OCI-M2 (cell line): ENCODE measurements around the gene SIRT2.

Experiments
- DNase-seq: peaks from one replicate; lab custom pipeline; 2025; ENCODE audit not compliant: unreplicated experiment; lab: John Stamatoyannopoulos, UW

The SIRT2 gene

GRCh38 chr19:38845374-38846024 lies 53.9 kb downstream of the SIRT2 start:
- no peak for DNase-seq

GRCh38 chr19:38844093-38844686 lies 55.2 kb downstream of the SIRT2 start:
- DNase-seq: no peak

DNA sequence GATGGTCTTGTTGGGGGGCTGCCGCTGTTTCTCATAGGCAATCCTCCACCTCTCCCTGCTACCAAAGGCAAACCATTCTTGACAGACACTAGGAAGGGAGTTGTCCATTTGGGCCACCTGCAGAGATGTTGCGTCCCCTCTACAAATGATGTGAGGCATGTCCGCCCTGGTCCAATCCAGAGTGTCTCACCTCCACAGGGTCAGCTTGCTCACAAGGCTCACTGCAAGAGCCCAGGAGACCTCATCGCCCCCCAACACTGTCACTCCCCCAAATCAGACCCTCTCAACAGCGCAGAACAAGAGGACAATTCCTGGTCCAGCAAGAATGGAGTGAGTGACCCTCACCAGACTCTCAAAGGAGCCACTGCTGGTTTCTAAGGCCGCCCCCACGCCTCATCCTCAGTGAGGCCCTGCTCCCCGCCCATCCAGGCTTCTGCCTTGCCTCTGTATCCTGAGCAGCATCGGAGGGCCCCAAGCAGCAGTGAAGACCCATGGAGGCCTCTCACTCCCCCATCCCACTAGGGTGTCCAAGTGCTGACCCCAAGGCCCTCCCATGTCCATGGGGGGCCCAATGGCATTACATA lies 56.2 kb downstream of the SIRT2 start:
- no peak for DNase-seq

DNA sequence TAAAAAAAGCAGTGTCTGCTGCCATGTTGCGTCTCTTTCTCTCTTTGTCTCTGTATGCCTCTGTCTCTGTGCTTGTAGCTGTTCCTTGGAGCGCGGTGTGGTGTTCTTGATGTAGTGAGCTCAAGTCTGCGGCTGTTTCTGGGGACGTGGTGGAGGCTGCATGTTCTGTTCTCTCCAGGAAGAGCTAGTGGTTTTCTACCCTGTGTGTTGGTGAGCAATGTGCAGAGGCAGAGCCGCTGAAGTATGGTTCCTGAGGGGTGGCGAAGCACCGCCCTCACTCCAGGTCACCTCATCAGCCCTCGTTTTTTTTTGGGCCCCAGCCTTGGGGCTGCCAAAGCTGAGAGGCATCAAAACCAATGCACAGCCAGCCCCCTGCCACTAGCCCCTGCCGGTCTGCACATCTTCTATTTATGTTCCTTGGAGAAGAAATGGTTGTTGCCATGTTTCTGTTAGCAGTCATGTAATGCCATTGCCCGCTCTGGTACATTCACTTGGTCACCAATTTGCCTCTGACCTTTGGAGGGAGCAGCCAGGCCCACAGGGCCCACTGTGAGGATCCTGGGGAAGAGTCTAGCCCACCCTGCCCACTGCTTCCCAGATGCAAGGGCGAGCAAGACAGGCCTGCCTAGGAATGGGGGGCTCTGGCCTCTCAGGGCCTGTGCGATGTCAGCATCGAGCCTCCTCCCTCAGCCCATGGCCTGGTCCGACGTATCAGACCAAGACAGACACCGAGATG lies 56.8 kb downstream of the SIRT2 start:
- no peak for DNase-seq

- DNase-seq: no peak
These were observed 57.5 kb downstream of the SIRT2 start for GRCh38 chr19:38841787-38842438.

- no peak for DNase-seq
These were observed 58.1 kb downstream of the SIRT2 start for GRCh38 chr19:38841180-38841766.

DNA sequence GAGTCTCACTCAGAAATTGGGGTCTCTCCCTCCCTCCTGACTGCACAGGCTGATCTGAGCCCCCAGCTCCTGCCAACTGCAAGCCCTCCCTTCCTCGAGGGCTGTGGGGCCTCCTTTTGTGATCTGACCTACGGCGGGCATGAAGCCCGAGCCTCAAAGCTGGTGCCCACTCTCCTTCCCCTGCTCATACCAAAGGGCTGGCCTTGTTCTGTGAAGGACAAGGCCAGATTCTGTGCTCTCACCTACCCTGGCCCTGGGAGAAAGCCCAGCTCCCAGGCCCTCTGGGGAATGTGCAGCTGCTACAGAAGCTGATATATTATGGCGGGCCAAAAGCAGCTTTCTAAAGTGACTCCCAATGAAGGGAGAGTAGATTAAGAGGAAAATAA lies 58.8 kb downstream of the SIRT2 start:
- DNase-seq: no peak

GRCh38 chr19:38839816-38840582 lies 59.4 kb downstream of the SIRT2 start:
- no peak for DNase-seq

GRCh38 chr19:38838986-38839761 lies 60.2 kb downstream of the SIRT2 start:
- no peak for DNase-seq

GRCh38 chr19:38838208-38838985 lies 61.0 kb downstream of the SIRT2 start:
- no peak for DNase-seq

GRCh38 chr19:38837656-38838121 lies 61.7 kb downstream of the SIRT2 start:
- DNase-seq: no peak

DNA sequence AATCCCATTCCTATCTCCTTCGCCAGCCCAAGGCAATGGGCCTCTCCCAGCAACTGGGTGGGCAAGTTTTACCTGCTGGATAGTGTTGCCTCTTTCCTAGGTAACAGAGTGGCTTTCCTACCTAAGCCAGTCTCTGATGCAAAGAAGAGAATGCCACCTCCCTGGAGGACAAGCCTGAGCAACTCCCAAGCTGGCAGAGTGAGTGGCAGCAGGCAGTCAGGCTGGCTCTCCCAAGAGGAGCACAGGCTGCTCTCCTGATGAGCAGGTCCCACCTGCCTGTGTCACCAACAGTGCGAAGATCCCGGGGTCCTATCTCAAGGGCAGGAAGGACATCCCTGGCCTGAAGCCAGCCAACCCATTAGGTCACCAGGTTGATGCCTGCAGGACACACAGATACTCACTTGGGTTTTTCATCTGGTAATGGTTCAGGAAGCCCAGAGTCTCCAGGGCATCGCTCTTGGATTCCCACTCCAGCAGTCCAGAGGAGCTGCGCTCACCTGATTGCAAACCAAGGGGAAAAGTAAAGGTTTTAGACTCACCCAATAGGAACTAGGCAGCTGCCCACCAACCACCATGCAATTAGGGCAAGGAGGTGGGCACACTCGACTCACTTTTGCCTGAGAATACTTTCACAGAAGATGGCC lies 62.3 kb downstream of the SIRT2 start:
- DNase-seq: no peak

DNA sequence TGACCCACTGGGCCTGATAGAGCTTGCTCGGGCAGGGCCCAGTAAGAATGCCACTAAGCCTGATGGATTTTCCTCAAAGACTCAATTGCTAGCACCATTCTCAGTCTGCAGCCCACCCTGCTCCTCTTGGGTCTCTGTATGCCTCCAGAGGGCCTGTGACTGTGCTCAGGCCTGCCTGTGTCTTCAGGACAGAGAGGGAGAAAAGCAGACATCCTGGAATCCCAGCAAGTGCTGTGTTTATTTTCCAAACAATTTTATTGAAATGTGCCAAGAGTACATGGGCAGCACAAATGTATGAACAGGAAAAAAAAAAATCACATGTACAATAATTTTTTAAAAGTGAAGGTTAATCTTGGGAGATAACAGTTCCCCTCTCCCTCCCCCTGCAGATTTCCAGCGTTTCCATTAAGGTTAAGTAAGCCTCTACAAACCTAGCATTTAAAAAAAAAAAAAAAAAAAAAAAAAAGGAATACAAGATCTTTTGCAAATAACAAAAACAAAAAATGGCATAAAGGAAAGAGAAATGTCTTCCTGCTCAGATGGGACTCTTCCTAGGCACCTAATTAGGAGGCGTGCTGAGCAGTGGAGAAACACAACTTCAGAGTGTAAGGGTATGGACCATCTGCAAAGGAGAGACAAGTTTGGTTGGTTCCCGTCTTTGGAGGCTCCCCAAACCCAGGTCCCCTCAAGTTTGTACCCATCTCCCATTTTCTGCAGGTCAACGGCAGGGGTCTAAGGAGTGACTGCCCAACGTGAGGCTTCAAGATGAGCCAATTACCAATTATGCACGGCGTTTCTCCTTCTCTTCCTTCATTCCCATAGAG lies 63.0 kb downstream of the SIRT2 start:
- no peak for DNase-seq

- no peak for DNase-seq
These were observed 64.8 kb downstream of the SIRT2 start for GRCh38 chr19:38834590-38834989.

- no peak for DNase-seq
These were observed 65.3 kb downstream of the SIRT2 start for GRCh38 chr19:38834104-38834490.

- no peak for DNase-seq
These were observed 66.4 kb downstream of the SIRT2 start for GRCh38 chr19:38833092-38833425.

GRCh38 chr19:38831142-38831605 lies 68.2 kb downstream of the SIRT2 start:
- DNase-seq: no peak
